Stomach (tissue), 9 donors: ENCODE measurements around the gene SMNDC1. TPM values are rescaled to one million over a fixed set of nuclear protein-coding genes. Genes with fewer than 3 reads are reported as not detected.

Source experiments
- DNase-seq, 2 donors: peaks; one replicate each; pipeline versions ENCODE4 v3.0.0 to v3.0.0-alpha.2; 2013 to 2019
- H3K27ac ChIP-seq, 5 donors: fragments of 200-600 bp in 4 of 5; sonication (generic) in 4 of 5; one replicate each; pipeline ENCODE4 v1.5.1; 2013 to 2019; ENCODE audit warnings: mild to moderate bottlenecking in 1 of 5, moderate library complexity in 1 of 5
- H3K27me3 ChIP-seq, 3 donors: fragments of 200-600 bp; sonication (generic); one replicate each; pipeline ENCODE4 v1.5.1; 2017 to 2019; ENCODE audit warnings: mixed run types in 1 of 3
- H3K36me3 ChIP-seq, 4 donors: fragments of 200-600 bp; sonication (generic); 1 replicate in 3 of 4; 2 replicates in 1 of 4; pipeline ENCODE4 v1.5.1; 2016 to 2019
- H3K4me1 ChIP-seq, 4 donors: fragments of 200-600 bp; sonication (generic); one replicate each; pipeline ENCODE4 v1.5.1; 2016 to 2019
- H3K4me3 ChIP-seq, 4 donors: fragments of 200-600 bp; sonication (generic) in 3 of 4; one replicate each; pipeline ENCODE4 v1.5.1; 2016 to 2019; ENCODE audit warnings: mild to moderate bottlenecking in 1 of 4
- H3K9me3 ChIP-seq, 4 donors: fragments of 200-600 bp; sonication (generic); one replicate each; pipeline ENCODE4 v1.5.1; 2016 to 2019
- EP300 ChIP-seq: sonication (generic); formaldehyde crosslinking; IDR thresholded peaks from one replicate; pipeline ENCODE4 v1.6.1; 2017; ENCODE audit warnings: antibody characterized with exemption
- POLR2A ChIP-seq, 4 donors: fragments of 450-650 bp; IDR thresholded peaks; one replicate each; pipeline ENCODE4 v1.6.1; 2016; ENCODE audit warnings: antibody characterized with exemption in 4 of 4, control low read depth in 2 of 4, mild to moderate bottlenecking in 1 of 4, moderate library complexity in 1 of 4
- POLR2AphosphoS5 ChIP-seq, 3 donors: sonication (generic); formaldehyde crosslinking; IDR thresholded peaks; one replicate each; pipeline ENCODE4 v1.6.1; 2016; ENCODE audit warnings: antibody characterized with exemption in 3 of 3
- WGBS, 5 donors: extraction: QIAGEN DNeasy Blood & Tissue Kit in 3 of 5; methylation state at CpG; one replicate each; pipeline versions ENCODE4 v1.1.5 to v1.1.7; 2013 to 2018; 5-methylcytosine and 5-hydroxymethylcytosine counted together
- intact Hi-C: fragments of 100-400 bp; cut with DNase I; formaldehyde crosslinking; loops from one replicate; pipeline ENCODE4 v1.15.1; 2023; ENCODE audit warnings: low total_unique reads
- polyA plus RNA-seq, 3 donors: library from polyadenylated mRNA; stranded (reverse); fragments of 200-250 nt; gene quantifications; one replicate each; pipeline ENCODE4 v1.2.3, GENCODE V29; 2013
- total RNA-seq, 5 donors: library from RNA; depleted of rRNA; stranded (reverse); fragments of >200 nt; gene quantifications; one replicate each; pipeline versions ENCODE4 v1.1.0 to v1.2.3, GENCODE V29; 2014 to 2016
- TF ChIP-seq, protein P1 (sequence below), 7 experiments: fragments of 450-650 bp in 4 of 7; fragments of 200-600 bp in 3 of 7; sonication (generic) in 3 of 7; IDR thresholded peaks; one replicate each; pipeline ENCODE4 v1.5.1; 2016 to 2019; ENCODE audit warnings: antibody characterized with exemption in 7 of 7, control low read depth in 2 of 7, mild to moderate bottlenecking in 1 of 7
- donor health status: healthy with polysubstance abuse.
- donor health status: Bipolar disorder and iron deficiency.
- donor health status: healthy.

SMNDC1 gene
- total and polyA plus RNA-seq, 8 donors = 7.7 to 31.6 (median 15.2) TPM

DNA sequence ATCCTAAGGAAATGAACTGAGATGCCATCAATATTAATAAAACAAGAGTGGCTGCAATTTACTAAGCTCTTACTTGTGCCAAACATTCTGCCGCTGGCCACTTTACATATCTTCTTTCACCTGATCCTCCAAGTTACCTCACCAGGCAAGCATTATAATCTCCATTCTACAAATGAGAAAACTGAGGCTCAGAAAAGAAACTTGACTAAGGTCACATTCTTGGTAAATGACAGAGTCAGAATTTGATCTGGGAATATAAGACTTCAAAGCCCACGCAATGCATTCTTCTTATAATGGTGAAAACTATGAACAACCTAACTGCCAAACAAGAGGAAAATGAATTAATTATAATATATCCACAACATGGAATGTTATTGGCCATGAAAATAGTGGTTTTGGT is 46.1 kb upstream of the SMNDC1 start:
- DNase-seq = no peak
- intact Hi-C loops = no loop called here
- TF ChIP-seq POLR2A (IDR thresholded peaks at IDR 0.05) (no peak), EP300 (no peak), POLR2AphosphoS5 (IDR thresholded peaks at IDR 0.05) (no peak)
- H3K27ac ChIP-seq = no peak overlapping the region
- WGBS, 5 donors = 90 to 96% (median 95%) methylated on average over 2 of the region's 2 CpGs
- H3K4me1 ChIP-seq = peaks cover 8 to 21% (median 18%) of the 10 kb centered on the region in 4 donors
- peaks cover 0 to 9% (median 4%) of the 10 kb centered on the region in 3 donors for H3K27me3 ChIP-seq
- H3K36me3 ChIP-seq = no peaks in the 10 kb centered on the region
- no peaks in the 10 kb centered on the region for H3K9me3 ChIP-seq
- H3K4me3 ChIP-seq = no peak overlapping the region

GRCh38 chr10:110349831-110350230 is 45.1 kb upstream of the SMNDC1 start:
- DNase-seq = no peak
- H3K4me3 ChIP-seq = no peak overlapping the region

DNA sequence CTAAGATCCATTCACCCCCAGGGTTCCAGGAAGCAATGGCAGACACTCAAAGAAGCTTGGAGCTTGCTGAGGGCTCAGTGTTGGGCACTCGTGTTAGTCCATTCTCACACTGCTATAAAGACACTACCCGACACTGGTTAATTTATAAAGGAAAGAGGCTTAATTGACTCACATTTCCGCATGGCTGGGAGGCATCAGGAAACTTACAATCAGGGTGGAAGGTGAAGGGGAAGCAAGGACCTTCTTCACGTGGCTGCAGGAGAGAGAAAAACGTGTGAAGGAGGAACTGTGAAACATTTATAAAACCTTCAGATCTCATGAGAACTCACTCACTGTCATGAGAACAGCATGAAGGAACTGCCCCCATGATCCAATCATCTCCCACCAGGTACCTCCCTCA is 44.7 kb upstream of the SMNDC1 start:
- no peak for DNase-seq
- H3K27me3 ChIP-seq = peaks cover 0 to 9% (median 4%) of the 10 kb centered on the region in 3 donors
- intact Hi-C loops = no loop called here
- H3K27ac ChIP-seq = no peak overlapping the region
- TF ChIP-seq, protein P1, sequence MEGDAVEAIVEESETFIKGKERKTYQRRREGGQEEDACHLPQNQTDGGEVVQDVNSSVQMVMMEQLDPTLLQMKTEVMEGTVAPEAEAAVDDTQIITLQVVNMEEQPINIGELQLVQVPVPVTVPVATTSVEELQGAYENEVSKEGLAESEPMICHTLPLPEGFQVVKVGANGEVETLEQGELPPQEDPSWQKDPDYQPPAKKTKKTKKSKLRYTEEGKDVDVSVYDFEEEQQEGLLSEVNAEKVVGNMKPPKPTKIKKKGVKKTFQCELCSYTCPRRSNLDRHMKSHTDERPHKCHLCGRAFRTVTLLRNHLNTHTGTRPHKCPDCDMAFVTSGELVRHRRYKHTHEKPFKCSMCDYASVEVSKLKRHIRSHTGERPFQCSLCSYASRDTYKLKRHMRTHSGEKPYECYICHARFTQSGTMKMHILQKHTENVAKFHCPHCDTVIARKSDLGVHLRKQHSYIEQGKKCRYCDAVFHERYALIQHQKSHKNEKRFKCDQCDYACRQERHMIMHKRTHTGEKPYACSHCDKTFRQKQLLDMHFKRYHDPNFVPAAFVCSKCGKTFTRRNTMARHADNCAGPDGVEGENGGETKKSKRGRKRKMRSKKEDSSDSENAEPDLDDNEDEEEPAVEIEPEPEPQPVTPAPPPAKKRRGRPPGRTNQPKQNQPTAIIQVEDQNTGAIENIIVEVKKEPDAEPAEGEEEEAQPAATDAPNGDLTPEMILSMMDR (IDR thresholded peaks at IDR 0.05) = no peak
- no peak for TF ChIP-seq POLR2A (IDR thresholded peaks at IDR 0.05)
- no peak for TF ChIP-seq EP300
- no peak for TF ChIP-seq POLR2AphosphoS5 (IDR thresholded peaks at IDR 0.05)
- no peak overlapping the region for H3K4me3 ChIP-seq
- H3K36me3 ChIP-seq = no peaks in the 10 kb centered on the region
- whole genome bisulfite sequencing, 5 donors = 62 to 78% (median 74%) methylated on average over 5 of the region's 5 CpGs
- H3K9me3 ChIP-seq = no peaks in the 10 kb centered on the region
- H3K4me1 ChIP-seq = peaks cover 6 to 17% (median 14%) of the 10 kb centered on the region in 4 donors

More at GRCh38 chr10:110349831-110350230, 45.1 kb upstream of the SMNDC1 start:
- Histone ChIP-seq H3K27me3 (peaks cover 0 to 9% (median 4%) of the 10 kb centered on the region in 3 donors), H3K9me3 (no peaks in the 10 kb centered on the region), H3K36me3 (no peaks in the 10 kb centered on the region), H3K4me1 (peaks cover 8 to 21% (median 18%) of the 10 kb centered on the region in 4 donors), H3K27ac (no peak overlapping the region)
- WGBS, 5 donors = 72 to 83% (median 81%) methylated on average over 3 of the region's 3 CpGs
- TF ChIP-seq, protein P1 (IDR thresholded peaks at IDR 0.05) = no peak
- intact Hi-C loops = no loop called here

DNA sequence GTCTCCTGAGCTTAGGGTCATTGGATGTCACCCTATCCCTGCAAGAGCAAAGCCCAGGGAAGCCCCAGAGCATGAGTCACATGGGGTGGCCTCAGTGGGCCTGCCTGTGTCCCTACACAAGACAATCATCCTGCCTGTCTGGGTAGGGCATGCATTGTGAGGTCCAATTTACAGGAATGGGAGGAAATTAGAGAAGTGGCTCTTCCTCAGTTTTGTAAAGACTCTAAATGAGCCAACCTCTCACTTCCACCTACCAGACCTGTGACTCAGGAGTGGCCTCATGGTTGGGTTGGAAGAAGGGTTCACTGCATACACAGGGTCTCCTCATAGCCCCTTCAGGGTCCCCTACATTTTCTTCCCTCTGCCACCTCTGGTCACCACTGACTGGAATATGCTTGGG is 43.6 kb upstream of the SMNDC1 start:
- DNase-seq = no peak
- Histone ChIP-seq H3K9me3 (no peaks in the 10 kb centered on the region), H3K36me3 (no peaks in the 10 kb centered on the region), H3K27ac (no peak overlapping the region), H3K27me3 (peaks cover 0 to 5% (median 0%) of the 10 kb centered on the region in 3 donors), H3K4me1 (peaks cover 0 to 6% (median 3%) of the 10 kb centered on the region in 4 donors), H3K4me3 (no peak overlapping the region)
- TF ChIP-seq EP300 = no peak
- TF ChIP-seq POLR2AphosphoS5 (IDR thresholded peaks at IDR 0.05) = no peak
- TF ChIP-seq POLR2A (IDR thresholded peaks at IDR 0.05) = no peak
- TF ChIP-seq, protein P1 (IDR thresholded peaks at IDR 0.05) = no peak
- intact Hi-C loops = no loop called here

DNA sequence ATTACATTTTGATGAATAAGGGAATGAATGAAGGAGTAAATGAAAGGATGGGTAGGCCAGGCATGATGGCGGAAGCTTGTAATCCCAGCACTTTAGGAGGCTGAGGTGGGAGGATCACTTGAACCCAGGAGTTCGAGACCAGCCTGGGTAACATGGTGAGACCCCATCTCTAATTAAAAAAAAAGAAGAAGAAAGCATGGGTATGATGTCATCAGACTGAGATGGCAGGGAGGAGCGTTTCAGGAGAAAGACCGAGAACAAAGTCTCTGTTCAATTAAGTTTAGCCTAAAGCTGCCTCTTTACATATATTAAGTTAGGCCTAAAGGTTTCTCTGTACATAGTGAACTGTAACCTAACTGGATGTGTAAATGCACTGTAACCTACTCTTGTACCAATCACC is 42.2 kb upstream of the SMNDC1 start:
- DNase-seq = no peak
- intact Hi-C loops = no loop called here
- H3K27me3 ChIP-seq = peaks cover 0 to 4% (median 0%) of the 10 kb centered on the region in 3 donors
- no peaks in the 10 kb centered on the region for H3K4me1 ChIP-seq
- H3K27ac ChIP-seq = no peak overlapping the region
- TF ChIP-seq, protein P1 (IDR thresholded peaks at IDR 0.05) = no peak
- TF ChIP-seq EP300 = no peak
- TF ChIP-seq POLR2A (IDR thresholded peaks at IDR 0.05) = no peak
- no peak for TF ChIP-seq POLR2AphosphoS5 (IDR thresholded peaks at IDR 0.05)
- H3K4me3 ChIP-seq = no peak overlapping the region
- no peaks in the 10 kb centered on the region for H3K9me3 ChIP-seq
- 89 to 98% (median 92%) methylated on average over 4 of the region's 4 CpGs for WGBS, 5 donors
- H3K36me3 ChIP-seq = no peaks in the 10 kb centered on the region
